Mesendoderm (in vitro differentiated cells): ENCODE results near the gene AKR1B1.

Experiments
- DNase-seq: peaks from one replicate; pipeline ENCODE4 v3.0.0; 2013
- H2AK5ac ChIP-seq: 2 replicates; pipeline ENCODE4 v1.6.1; 2013; ENCODE audit warnings: low read length, inconsistent platforms
- H2BK120ac ChIP-seq: 2 replicates; pipeline ENCODE4 v1.6.1; 2013; ENCODE audit warnings: low read depth, mild to moderate bottlenecking, low read length, moderate library complexity, mixed read lengths
- H2BK15ac ChIP-seq: replicated peaks from 2 replicates; pipeline ENCODE4 v1.6.1; 2013; ENCODE audit warnings: low read depth, mild to moderate bottlenecking, moderate library complexity
- H2BK5ac ChIP-seq: 2 replicates; pipeline ENCODE4 v1.6.1; 2013; ENCODE audit warnings: low read length, inconsistent platforms
- H3K18ac ChIP-seq: 2 replicates; pipeline ENCODE4 v1.6.1; 2013; ENCODE audit warnings: mild to moderate bottlenecking, low read length, mixed read lengths
- H3K23ac ChIP-seq: one replicate; pipeline ENCODE4 v1.6.1; 2013; ENCODE audit warnings: low read length
- H3K27ac ChIP-seq: 2 replicates; pipeline ENCODE4 v1.5.1; 2013; ENCODE audit warnings: low read depth, mild to moderate bottlenecking, inconsistent platforms, low read length, moderate library complexity
- H3K27me3 ChIP-seq: 2 replicates; pipeline ENCODE4 v1.6.1; 2013; ENCODE audit warnings: low read length, control low read depth, mild to moderate bottlenecking, inconsistent platforms; ENCODE audit not compliant: insufficient read depth, poor library complexity
- H3K36me3 ChIP-seq: 2 replicates; pipeline ENCODE4 v1.6.1; 2013; ENCODE audit warnings: low read length, inconsistent platforms; ENCODE audit not compliant: control insufficient read depth, insufficient read depth
- H3K4ac ChIP-seq: one replicate; pipeline ENCODE4 v1.6.1; 2013; ENCODE audit warnings: low read depth, mild to moderate bottlenecking, low read length, moderate library complexity
- H3K4me1 ChIP-seq: 2 replicates; pipeline ENCODE4 v1.6.1; 2013; ENCODE audit warnings: low read depth, low read length, inconsistent platforms; ENCODE audit not compliant: control insufficient read depth
- H3K4me2 ChIP-seq: 2 replicates; pipeline ENCODE4 v1.6.1; 2013; ENCODE audit warnings: low read length
- H3K4me3 ChIP-seq: 2 replicates; pipeline ENCODE4 v1.5.1; 2013; ENCODE audit warnings: mild to moderate bottlenecking, low read length
- H3K56ac ChIP-seq: one replicate; pipeline ENCODE4 v1.6.1; 2013; ENCODE audit warnings: low read length
- H3K79me1 ChIP-seq: 2 replicates; pipeline ENCODE4 v1.6.1; 2013; ENCODE audit warnings: low read length, inconsistent platforms
- H3K79me2 ChIP-seq: 2 replicates; pipeline ENCODE4 v1.6.1; 2013; ENCODE audit warnings: mild to moderate bottlenecking, low read length; ENCODE audit not compliant: control insufficient read depth, insufficient read depth
- H3K9ac ChIP-seq: 2 replicates; pipeline ENCODE4 v1.6.1; 2013; ENCODE audit warnings: low read length, inconsistent platforms
- H4K5ac ChIP-seq: one replicate; pipeline ENCODE4 v1.6.1; 2013; ENCODE audit warnings: low read length
- H4K8ac ChIP-seq: one replicate; pipeline ENCODE4 v1.6.1; 2013; ENCODE audit warnings: low read depth, mild to moderate bottlenecking, control low read depth, low read length, moderate library complexity
- whole genome bisulfite sequencing: extraction: QIAGEN DNeasy Blood & Tissue Kit; methylation state at CpG from one replicate; pipeline ENCODE4 v1.1.7; 2013; ENCODE audit warnings: low lambda C conversion rate, missing lambda C conversion rate; ENCODE audit not compliant: insufficient coverage; ENCODE audit errors: extremely low coverage; 5-methylcytosine and 5-hydroxymethylcytosine counted together

The AKR1B1 gene

DNA sequence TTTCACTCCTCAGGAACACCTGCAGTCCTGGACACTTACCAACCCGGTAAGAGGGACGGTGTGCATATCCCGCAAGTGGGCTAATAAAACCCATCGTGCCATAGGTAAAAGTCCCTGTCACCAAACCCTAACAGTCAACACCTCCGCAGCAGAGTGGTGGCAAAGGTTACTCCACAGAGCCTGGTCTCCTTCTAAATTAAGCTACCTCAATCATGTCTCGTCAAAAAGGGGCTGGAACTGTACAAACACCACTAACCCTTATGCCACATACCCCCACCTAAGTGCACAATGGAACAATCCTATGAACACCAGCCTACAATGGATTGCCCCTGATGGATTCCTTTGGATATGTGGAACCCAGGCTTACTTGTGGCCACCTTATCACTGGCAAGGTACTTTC, 9.6 kb upstream of the AKR1B1 start:
- no peaks in the 10 kb centered on the region for H3K79me2 ChIP-seq
- no peak overlapping the region for H3K56ac ChIP-seq
- H3K4me2 ChIP-seq, result no peak overlapping the region
- no peak overlapping the region for H2BK5ac ChIP-seq
- H3K27me3 ChIP-seq, result no peaks in the 10 kb centered on the region
- H3K18ac ChIP-seq, result no peak overlapping the region
- no peak for DNase-seq
- no peak overlapping the region for H3K9ac ChIP-seq
- no peak overlapping the region for H3K4ac ChIP-seq
- no peak overlapping the region for H3K4me3 ChIP-seq
- H3K23ac ChIP-seq, result peak overlapping the region; percentile 12
- WGBS, result no CpG with 5 or more reads among the region's 6 CpGs
- H2BK120ac ChIP-seq, result no peak overlapping the region
- H3K79me1 ChIP-seq, result no peaks in the 10 kb centered on the region
- H2AK5ac ChIP-seq, result no peak overlapping the region
- no peak overlapping the region for H2BK15ac ChIP-seq
- H3K27ac ChIP-seq, result no peak overlapping the region
- no peaks in the 10 kb centered on the region for H3K36me3 ChIP-seq
- no peak overlapping the region for H4K5ac ChIP-seq
- H4K8ac ChIP-seq, result no peak overlapping the region
- no peaks in the 10 kb centered on the region for H3K4me1 ChIP-seq

DNA sequence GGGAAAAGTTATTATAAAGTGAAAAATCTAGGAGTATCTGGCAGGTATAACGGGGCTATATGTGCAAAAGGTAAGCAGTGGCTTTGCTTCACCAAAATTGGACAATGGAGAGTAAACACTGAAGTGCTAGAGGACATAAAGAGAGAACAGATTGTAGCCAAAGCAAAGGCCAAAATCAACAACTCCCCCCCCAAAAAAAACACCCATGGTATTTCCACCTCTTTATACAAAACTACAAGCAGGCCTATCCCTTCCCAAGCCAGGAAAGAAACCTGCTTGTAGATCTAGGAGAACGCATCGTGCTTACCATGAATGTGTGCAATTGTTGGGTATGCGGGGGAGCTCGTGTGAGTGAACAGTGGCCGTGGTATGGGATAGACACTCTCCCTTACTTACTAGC, 9.2 kb upstream of the AKR1B1 start:
- no peak overlapping the region for H3K18ac ChIP-seq
- H3K79me2 ChIP-seq, result no peaks in the 10 kb centered on the region
- H3K4ac ChIP-seq, result no peak overlapping the region
- no peak overlapping the region for H3K23ac ChIP-seq
- no peak overlapping the region for H2BK120ac ChIP-seq
- H3K36me3 ChIP-seq, result no peaks in the 10 kb centered on the region
- H2AK5ac ChIP-seq, result no peak overlapping the region
- H3K27ac ChIP-seq, result no peak overlapping the region
- no peak for DNase-seq
- no peaks in the 10 kb centered on the region for H3K4me1 ChIP-seq
- H3K4me2 ChIP-seq, result no peak overlapping the region
- no peak overlapping the region for H4K8ac ChIP-seq
- no peaks in the 10 kb centered on the region for H3K27me3 ChIP-seq
- no peaks in the 10 kb centered on the region for H3K79me1 ChIP-seq
- no peak overlapping the region for H2BK15ac ChIP-seq
- H3K9ac ChIP-seq, result no peak overlapping the region
- H2BK5ac ChIP-seq, result no peak overlapping the region
- no peak overlapping the region for H4K5ac ChIP-seq
- no peak overlapping the region for H3K56ac ChIP-seq
- no CpG with 5 or more reads among the region's 6 CpGs for WGBS
- H3K4me3 ChIP-seq, result no peak overlapping the region

DNA sequence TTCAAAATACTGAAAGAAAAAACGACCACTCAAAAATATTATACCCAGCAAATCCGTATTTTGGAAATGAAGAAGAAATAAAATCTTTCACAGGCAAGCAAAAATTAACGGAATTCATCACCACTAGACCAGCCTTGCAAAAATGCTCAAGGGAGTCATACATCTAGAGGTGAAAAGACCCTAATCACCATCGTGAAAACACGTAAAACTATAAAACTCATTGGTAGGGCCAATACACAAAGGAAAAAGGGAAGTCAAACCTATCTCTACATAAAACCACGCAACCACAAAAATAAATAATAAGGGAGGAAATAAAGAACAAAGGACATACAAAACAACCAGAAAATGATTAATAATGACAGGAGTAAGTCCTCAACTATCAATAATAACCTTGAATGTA, 6.6 kb upstream of the AKR1B1 start:
- Histone ChIP-seq H3K23ac (no peak overlapping the region), H4K8ac (no peak overlapping the region), H3K27ac (no peak overlapping the region), H3K18ac (no peak overlapping the region), H4K5ac (no peak overlapping the region), H2BK15ac (no peak overlapping the region), H3K9ac (no peak overlapping the region), H3K4ac (no peak overlapping the region), H3K36me3 (no peaks in the 10 kb centered on the region), H2BK120ac (no peak overlapping the region), H2BK5ac (no peak overlapping the region), H3K4me1 (no peaks in the 10 kb centered on the region), H2AK5ac (no peak overlapping the region), H3K4me3 (no peak overlapping the region), H3K79me2 (no peaks in the 10 kb centered on the region), H3K79me1 (no peaks in the 10 kb centered on the region), H3K27me3 (no peaks in the 10 kb centered on the region), H3K4me2 (no peak overlapping the region), H3K56ac (no peak overlapping the region)
- no CpG with 5 or more reads among the region's 6 CpGs for WGBS
- DNase-seq, result no peak

DNA sequence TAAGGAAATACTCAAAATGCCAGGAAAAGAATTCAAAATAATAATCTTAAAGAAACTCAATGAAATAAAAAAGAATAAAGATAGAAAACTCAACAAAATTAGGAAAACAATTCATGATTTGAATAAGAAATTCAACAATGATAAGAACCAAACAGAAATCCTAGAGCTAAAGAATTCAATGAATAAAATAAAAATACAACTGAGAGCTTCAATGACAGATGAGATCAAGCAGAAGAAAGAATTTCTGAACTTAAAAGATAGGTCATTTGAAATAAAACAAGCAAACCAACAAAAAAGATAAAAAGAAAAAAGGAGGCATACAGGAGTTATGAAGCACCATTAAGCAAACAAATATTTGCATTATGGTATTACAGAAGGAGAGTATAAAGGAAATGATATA, 5.6 kb upstream of the AKR1B1 start:
- H3K27ac ChIP-seq, result no peak overlapping the region
- no peak overlapping the region for H3K56ac ChIP-seq
- H3K36me3 ChIP-seq, result no peaks in the 10 kb centered on the region
- H4K8ac ChIP-seq, result no peak overlapping the region
- no peak overlapping the region for H2BK5ac ChIP-seq
- H2AK5ac ChIP-seq, result no peak overlapping the region
- H3K23ac ChIP-seq, result no peak overlapping the region
- no peak overlapping the region for H4K5ac ChIP-seq
- H2BK120ac ChIP-seq, result no peak overlapping the region
- no peak for DNase-seq
- H3K4me3 ChIP-seq, result no peak overlapping the region
- no peak overlapping the region for H3K9ac ChIP-seq
- no peak overlapping the region for H2BK15ac ChIP-seq
- no peaks in the 10 kb centered on the region for H3K27me3 ChIP-seq
- no peaks in the 10 kb centered on the region for H3K79me2 ChIP-seq
- no peak overlapping the region for H3K4me2 ChIP-seq
- no peaks in the 10 kb centered on the region for H3K4me1 ChIP-seq
- no peak overlapping the region for H3K4ac ChIP-seq
- no peak overlapping the region for H3K18ac ChIP-seq
- H3K79me1 ChIP-seq, result no peaks in the 10 kb centered on the region

DNA sequence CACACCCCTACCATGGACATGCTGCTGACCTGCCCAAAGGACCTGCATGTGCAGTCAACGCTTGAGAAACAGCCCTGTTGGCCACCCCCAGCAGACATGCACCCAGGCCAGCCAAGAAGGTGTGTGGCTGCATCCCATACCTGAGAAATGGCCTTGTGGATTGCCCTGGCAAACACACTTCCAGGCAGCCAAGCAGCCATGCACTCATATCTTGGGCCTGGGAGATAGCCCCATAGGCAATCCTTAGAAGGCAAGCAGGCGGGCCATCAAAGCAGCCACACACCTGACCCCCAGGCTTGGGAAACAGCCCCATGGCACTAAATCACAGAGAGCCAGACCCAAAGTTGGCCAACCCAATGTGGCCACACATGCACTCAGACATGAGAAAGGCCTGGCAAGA, 4.9 kb upstream of the AKR1B1 start:
- no peaks in the 10 kb centered on the region for H3K79me1 ChIP-seq
- H3K79me2 ChIP-seq, result no peaks in the 10 kb centered on the region
- H3K4me1 ChIP-seq, result no peaks in the 10 kb centered on the region
- no peaks in the 10 kb centered on the region for H3K36me3 ChIP-seq
- no peak overlapping the region for H2BK15ac ChIP-seq
- no CpG with 5 or more reads among the region's 2 CpGs for WGBS
- no peak overlapping the region for H3K4me3 ChIP-seq
- H3K23ac ChIP-seq, result no peak overlapping the region
- no peak overlapping the region for H3K4ac ChIP-seq
- no peak for DNase-seq
- no peak overlapping the region for H3K27ac ChIP-seq
- no peak overlapping the region for H2BK120ac ChIP-seq
- no peak overlapping the region for H3K4me2 ChIP-seq
- H3K27me3 ChIP-seq, result no peaks in the 10 kb centered on the region
- H4K5ac ChIP-seq, result no peak overlapping the region
- H3K9ac ChIP-seq, result no peak overlapping the region
- H2AK5ac ChIP-seq, result no peak overlapping the region
- H3K18ac ChIP-seq, result no peak overlapping the region
- H2BK5ac ChIP-seq, result no peak overlapping the region
- H3K56ac ChIP-seq, result no peak overlapping the region
- H4K8ac ChIP-seq, result no peak overlapping the region

DNA sequence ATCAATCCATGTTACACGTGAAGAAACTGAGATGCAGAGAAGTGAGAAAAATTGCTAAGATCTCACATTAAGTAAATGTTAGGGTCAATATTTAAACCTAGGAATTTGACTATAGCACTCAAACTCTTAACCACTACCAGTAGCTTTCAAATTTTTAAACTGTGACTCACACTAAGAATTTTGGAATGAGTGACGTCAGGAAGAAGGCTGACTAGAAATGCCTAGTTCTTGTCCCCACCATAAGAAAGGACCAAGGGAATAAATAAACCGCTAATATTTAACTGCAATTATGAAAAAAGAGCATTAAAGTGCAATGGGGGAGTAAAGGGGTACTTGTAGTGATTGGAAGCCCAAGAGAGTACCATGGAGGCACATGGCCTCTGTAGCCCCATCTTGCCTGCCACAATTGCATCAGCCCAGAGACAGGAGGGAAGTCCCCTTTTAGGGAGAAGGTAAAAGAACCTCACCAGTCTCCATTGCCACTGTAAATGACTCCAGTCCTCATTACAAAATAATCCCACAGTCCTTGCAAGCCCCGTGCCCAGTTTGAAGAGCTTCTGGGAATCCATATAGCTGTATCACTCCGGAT, 3.5 kb upstream of the AKR1B1 start:
- WGBS, result no CpG with 5 or more reads among the region's 5 CpGs
- H2AK5ac ChIP-seq, result no peak overlapping the region

More for the DNA sequence above, 3.5 kb upstream of the AKR1B1 start:
- Histone ChIP-seq H3K4ac (no peak overlapping the region), H3K56ac (no peak overlapping the region), H3K4me3 (no peak overlapping the region), H4K5ac (no peak overlapping the region), H3K23ac (no peak overlapping the region), H2BK15ac (no peak overlapping the region), H4K8ac (no peak overlapping the region), H3K36me3 (no peaks in the 10 kb centered on the region), H3K79me2 (peaks cover 5% of the 10 kb centered on the region), H3K27ac (no peak overlapping the region), H3K27me3 (no peaks in the 10 kb centered on the region), H3K9ac (no peak overlapping the region), H2BK5ac (no peak overlapping the region), H2BK120ac (no peak overlapping the region), H3K4me2 (no peak overlapping the region), H3K4me1 (peaks cover 2% of the 10 kb centered on the region), H3K18ac (no peak overlapping the region), H3K79me1 (peaks cover 4% of the 10 kb centered on the region)
- DNase-seq, result peak; percentile 44
